ENCODE data around the gene ZNF433.

- TF ChIP-seq, protein P1, sequence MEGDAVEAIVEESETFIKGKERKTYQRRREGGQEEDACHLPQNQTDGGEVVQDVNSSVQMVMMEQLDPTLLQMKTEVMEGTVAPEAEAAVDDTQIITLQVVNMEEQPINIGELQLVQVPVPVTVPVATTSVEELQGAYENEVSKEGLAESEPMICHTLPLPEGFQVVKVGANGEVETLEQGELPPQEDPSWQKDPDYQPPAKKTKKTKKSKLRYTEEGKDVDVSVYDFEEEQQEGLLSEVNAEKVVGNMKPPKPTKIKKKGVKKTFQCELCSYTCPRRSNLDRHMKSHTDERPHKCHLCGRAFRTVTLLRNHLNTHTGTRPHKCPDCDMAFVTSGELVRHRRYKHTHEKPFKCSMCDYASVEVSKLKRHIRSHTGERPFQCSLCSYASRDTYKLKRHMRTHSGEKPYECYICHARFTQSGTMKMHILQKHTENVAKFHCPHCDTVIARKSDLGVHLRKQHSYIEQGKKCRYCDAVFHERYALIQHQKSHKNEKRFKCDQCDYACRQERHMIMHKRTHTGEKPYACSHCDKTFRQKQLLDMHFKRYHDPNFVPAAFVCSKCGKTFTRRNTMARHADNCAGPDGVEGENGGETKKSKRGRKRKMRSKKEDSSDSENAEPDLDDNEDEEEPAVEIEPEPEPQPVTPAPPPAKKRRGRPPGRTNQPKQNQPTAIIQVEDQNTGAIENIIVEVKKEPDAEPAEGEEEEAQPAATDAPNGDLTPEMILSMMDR (conservative IDR thresholded peaks at IDR 0.05): no peak
- TF ChIP-seq ZFX (IDR thresholded peaks at IDR 0.05): no peak
Observed at GRCh38 chr19:11971041-11971440, 64.4 kb downstream of the ZNF433 start.

Measured in C4-2B (cell line).